NCI-H2196 (cell line): ENCODE results near the gene DUSP6.
"Not testable (repeated sequence)": the region's sequence is repeated elsewhere in the genome, so short reads cannot be mapped to it uniquely, and the experiment has no call there.

Source experiments
- DNase-seq: peaks from one replicate; lab custom pipeline; 2025; ENCODE audit not compliant: unreplicated experiment; lab: John Stamatoyannopoulos, UW

The DUSP6 gene

DNA sequence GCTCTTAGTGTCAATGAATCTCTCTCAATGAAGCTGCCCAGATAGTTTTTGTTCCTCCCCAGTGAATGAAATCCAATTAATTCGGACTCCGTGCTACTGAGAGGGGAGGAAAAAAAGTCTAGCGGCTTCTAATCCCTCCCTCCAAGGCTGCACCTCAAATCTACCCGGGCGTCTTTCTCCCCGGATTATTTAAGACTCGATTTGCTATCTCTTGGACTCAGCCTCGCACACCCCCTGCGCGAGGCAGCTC is 134 bp downstream of the DUSP6 start:
- no peak for DNase-seq

DNA sequence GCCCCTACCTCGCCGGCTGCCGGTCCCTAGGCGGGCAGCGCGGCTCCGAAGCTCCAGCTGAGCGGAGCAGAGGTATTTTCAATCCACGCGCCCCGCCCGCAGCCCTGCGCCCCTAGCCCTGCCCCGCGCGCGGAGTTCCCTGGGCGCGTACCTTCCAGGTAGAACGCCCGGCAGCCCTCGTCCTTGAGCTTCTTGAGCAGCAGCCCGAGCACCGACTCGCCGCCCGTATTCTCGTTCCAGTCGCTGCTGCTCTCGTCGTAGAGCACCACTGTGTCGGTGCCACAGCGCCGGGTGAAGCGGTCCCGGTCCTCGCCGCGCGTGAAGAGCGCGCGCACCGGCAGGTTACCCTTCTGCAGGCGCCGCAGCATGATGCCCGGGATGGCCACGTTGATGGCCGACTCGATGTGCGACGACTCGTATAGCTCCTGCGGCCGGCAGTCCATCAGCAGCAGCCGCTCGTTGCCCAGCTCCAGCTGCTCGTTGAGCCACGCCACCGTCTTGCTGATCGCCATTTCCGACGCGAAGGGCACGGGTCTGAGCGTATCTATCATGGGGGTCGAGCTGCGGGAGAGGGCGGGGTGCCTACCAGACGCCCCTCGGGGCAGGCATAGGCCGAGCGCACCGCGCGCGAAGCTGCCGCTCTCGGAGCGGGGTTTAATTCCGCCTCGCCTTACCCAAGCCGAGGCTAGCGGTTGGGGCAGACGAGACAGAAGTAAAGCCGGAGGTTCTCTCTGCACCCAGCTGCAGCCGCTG is 636 bp downstream of the DUSP6 start:
- no peak for DNase-seq

DNA sequence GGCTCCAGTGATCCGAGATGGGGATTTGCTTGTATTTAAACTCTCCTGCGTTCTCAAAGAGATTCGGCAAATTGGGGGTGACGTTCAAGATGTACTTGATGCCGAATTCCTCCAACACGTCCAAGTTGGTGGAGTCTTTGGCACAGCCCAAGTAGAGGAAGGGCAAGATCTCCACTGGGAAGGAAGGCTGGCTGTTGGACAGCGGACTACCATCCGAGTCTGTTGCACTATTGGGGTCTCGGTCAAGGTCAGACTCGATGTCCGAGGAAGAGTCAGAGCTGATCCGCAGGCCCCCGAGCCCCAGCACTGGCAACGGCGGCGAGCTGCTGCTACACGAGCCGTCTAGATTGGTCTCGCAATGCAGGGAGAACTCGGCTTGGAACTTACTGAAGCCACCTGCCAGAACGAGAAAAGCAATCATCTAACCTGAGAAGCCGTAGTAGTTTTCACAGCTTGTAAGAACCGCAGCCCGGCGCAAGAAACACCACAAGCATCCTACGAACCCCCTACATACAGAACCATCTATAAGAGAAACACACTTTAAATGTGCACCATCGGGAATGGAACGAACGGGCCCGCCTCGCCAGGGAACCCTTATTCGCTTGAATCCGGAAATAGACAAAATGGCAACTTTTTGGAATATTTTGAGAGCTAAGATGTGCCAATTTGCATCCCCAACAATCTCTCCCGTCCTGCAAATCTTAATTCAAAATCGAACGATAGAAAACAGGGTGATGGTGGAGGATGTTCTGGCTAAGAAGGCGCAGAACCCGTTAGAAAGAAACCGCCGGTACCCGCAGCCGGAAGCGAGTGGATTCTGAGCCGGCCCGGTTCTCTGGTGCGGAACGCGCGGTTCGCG is 1.4 kb downstream of the DUSP6 start:
- DNase-seq, result peak; percentile 32

DNA sequence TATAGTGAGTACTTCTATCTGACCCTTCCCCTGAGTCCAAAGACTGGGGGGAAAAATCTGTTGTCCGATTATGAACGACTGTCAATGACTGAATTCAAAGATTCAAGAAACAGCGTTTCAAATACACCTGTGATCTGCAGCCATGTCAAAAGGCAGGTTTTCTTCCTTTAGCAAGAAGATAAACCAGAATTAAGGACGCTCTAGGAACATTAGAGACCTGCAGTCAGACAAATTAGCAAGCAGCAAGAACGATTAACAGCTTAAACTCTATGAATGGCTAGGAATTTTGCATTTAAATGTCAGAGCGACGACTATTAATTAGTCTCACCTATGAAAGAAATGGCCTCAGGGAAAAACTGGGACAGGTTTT is 2.1 kb downstream of the DUSP6 start:
- DNase-seq, result no peak

DNA sequence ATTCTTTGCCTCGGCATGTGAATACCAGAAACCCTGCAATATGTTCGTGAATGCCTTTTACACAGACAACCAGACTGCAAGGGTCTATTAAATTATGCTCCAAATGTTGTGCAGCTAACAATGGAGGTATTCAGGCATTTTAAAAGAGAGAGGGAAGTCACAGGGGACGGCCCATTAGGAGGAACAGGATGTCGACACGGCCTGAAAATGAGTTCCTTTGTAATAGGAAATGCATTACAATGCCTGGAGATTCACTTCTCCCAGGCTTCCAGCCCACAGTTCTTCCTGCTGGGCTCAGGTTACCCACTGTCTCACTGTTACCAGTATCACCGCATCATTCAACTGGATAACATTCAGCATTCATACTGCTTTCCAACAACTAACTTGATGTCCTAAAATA is 2.5 kb downstream of the DUSP6 start:
- DNase-seq, result peak; percentile 41

DNA sequence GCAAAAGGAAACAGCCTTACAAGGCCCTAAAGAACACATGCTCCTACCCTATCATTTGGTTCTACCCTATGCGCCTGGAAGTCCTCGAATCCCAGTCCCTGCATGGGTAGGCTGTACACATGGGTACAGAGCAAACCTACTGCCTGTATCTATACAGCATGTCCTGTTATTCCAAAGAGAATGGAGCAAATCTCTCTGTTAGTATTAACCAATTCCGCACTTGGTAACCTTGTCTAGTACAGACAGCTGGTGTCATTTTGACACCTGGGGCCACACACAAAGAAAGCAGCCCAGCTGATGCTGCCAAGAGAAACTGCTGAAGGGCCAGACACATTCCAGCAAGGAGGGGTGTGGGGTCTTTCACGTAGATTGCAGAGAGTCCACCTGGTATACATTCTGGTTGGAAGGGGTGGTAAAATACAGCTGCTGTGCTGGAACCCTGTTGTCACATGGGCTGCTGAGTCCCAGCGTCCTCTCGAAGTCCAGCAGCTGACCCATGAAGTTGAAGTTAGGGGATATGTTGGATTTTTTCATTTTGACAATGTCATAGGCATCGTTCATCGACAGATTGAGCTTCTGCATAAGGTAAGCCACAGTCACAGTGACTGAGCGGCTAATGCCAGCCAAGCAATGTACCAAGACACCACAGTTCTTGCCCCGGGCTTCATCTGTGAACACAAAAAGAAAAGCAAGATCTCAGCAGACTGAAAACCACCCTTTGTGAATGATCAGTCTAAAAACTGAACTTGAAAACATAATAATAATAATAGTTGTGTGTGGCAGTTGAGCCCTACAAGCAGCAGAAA is 3.2 kb downstream of the DUSP6 start:
- no peak for DNase-seq

DNA sequence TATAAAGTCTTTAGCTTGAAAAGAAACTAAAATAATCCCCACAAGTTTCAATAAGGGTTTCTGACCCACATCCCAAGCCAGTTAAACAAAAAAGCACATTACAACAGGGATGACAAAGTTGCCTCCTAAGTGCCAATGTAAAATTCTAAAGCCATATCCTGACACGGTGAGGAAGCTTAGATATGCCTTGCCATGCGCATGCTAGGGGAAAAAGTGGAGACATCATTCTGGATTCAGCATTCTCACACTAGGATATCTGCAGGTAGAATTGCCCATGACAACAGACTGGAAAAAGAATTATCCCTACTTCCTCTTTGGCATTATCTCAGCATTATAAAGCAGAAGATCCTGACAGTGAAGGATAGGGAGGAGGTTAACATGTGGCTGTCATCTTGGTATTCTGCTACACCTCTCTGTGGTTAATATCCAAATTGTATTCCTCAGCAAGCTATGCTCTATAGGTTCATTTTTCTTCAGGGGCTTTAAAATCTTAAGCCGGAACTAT is 4.9 kb downstream of the DUSP6 start:
- no peak for DNase-seq

DNA sequence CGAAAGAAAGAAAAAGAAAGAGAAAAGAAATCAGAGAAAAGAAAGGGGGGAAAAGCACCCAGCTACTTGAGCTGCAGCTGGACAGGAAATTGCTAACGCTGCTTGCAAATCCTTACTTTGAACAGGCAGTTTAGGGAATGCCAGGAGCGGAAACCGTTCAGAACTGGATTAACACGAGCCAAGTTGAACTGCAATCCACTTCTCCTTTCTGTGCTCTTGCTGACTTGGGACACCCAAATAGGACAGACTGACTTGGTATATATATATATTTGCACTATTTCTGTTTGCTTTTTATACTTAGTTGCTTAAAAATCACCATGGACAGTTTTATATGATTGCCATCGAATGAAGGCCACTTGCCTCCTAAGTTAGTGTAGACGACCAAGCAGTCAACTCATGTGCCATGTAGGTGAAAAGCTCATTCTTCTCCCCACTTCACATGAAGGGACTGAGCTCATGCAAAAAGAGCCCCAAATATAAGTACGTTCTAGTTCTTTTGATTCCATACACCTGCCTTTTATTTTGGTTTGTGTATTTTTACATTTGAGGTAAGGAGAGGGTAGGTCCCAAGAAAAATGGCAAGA is 5.5 kb downstream of the DUSP6 start:
- DNase-seq, result peak; percentile 50

DNA sequence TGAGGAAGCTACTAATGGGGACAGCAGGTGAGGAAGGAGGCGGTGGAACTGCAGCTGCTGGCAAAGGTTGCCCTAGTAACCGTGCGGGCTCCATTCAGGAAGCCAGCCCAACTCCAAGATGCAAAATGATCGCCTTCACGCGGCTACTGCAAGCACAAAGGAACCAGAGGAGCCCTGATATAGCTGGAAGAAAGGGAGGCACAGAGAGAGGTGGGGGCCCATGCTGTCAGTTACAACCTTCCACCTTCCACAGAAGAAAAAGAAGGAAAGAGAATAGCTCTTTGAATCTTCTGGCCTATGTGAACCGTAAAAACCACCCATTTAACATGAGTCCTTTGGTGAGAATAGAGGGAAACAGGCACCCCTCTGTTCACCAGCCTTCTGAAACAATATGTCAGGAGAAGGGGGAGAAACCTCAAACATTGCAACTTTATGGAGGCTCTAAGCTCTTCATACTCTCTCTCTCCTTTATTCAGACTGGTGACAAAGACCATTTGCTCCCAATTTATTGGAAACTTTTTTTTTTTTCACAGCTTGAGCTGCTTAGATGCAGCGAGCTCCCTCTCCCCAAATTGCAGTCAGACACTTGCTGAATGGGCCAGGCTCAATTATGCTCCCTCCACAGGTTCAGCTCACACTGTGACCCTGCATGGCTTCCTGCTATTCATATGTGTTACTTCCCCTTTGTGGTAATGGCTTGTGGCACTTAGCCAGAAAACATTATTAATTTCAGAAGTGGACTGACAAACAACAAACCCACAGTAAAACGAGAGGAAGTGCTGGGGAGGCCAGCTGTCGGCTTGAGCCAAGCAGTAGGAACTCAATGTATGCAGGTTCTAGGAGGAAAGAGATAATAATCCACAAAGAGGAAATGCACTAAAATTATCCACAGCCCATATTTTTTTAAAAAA is 6.2 kb downstream of the DUSP6 start:
- DNase-seq, result peak; percentile 91

DNA sequence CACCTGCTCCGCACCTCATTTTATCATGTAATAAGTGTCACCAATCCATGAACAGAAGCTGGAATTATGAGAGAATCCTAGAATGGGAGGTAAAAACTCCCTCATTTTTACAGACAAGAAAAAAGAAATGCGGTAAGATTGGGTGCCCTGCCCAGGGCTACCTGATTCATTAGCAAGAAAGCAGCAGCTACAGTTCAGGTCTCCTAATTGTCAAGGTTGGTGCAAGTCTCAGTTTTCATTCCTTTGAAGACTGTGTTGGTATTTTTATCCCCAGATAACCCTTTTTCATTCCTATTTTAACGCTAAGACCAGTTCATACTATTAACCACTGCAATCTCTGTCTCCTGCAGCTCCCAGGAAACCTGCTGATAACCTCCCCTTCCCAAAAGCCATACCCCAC is 6.9 kb downstream of the DUSP6 start:
- DNase-seq, result no peak

DNA sequence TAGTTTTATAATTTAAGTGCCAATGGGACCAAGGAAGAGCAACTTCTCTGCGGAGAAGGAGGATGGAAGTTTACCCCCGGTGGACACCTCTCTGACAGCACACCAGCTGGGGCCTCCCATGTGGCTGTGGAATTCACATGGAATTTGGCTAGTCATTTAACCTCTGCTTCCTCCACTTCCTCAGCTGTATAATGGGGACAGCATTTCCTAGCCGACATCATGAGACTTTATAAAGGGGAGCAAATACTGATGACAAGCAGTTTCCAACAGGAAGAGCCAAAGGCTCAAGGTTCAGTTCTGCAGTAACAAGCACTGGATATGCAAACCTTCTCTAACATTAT is 7.5 kb downstream of the DUSP6 start:
- DNase-seq, result no peak

DNA sequence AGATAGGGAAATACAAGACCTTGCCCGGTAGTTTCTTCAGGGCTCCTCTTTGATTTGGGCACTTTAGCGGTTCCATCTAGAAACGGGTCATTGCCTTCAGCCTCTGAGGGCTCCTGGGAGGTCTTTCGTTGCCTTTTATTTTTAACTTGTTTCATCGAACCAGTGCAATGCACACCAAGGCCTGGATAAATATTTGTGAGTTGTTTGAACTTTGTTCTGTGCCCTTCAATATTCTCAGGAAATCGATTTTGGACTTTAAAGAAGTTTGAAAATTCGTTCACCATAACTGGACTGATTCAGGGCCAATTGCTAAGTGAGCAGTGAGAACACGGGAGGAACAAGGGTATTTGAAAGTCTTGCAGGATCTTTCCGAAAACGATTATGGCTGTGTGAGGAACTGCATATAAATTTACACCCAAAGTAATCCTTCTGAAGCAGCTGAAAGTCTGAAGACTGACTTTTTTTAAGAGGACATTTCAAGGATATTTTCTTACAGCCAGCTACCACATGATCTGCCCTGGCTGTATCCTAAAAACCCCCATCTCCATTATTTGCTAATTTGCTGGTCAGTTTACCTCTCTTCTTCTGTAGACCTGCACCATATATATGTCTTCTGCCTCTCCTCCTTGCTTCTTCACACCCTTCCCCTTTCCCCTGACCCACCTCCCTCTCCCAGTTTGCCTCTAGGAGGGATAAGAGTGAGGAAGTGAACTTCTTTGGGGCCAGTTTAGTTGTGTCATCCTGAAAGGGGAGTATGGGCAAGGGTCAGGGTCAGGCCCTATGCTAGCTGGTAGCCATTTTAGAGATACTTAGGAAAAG is 8.0 kb downstream of the DUSP6 start:
- DNase-seq, result no peak

DNA sequence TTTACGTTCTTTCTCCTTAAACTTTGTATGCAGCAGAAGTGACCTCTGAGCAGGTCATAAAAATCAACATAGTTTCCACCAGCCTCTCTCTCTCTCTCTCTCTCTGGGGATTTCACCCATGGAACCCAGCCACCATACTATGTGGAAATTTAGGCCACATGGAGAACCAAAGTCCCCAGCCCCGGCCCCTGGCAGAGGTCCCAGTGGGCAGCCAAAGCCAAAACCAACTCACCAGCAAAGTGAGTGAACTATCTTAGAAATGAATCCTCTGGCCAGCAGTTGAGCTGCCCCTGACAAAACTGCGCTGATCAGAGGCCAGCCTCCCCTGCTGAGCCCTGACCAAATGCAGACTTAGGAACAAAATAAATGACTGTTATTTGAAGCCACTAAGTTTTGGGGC is 9.2 kb downstream of the DUSP6 start:
- no peak for DNase-seq

DNA sequence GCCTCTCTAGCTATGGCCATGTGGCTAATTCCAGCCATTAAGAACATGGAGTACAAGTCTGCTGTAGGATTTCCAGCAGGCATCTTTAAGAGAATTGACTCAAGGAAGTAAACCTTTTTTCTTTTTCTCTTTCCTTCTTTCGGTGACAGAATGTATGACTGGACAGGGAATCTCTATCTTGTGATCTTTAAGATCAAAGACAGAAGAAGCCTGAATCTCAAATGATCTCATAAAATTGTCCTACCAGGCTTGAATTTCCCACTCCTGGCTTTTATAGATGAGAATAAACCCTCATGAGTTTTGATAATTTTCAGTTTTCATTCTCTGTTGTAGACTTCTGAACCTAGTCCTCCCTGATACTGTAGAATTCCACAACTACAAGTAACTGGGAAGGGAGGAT is 11.4 kb downstream of the DUSP6 start:
- DNase-seq, result no peak

DNA sequence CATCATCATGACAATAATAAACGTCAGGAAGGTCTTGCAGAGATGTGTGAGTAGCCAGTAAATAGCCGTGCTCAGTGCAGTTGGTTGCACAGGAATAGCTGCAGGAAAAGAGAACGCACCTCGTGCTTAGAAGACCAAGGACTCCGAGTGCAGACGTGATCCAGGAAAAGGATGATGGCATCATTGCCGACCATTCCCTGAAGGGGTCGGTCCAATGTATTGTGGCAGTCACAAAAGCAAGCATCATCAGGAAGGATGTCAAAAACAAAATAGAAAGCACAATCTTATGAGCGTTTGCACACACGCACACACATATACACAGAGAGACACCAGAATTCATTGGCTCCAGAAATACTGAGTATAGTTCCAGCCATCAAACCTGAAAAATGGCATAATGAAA is 12.8 kb downstream of the DUSP6 start:
- no peak for DNase-seq

DNA sequence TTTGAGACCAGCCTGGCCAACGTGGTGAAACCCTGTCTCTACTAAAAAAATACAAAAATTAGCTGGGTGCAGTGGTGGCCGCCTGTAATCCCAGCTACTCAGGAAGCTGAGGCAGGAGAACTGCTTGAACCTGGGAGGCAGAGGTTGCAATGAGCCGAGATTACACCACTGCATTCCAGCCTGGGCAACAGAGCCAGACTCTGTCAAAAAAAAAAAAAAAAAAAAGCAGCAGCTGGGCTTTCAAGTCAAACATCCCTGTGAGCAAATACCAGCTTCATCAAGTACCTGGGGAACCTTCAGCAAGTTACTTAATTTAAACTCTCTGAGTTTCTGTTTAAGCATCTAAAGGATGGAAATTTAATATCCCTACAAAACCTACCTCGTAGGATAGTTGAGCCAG is 15.2 kb downstream of the DUSP6 start:
- DNase-seq, result not testable (repeated sequence)

DNA sequence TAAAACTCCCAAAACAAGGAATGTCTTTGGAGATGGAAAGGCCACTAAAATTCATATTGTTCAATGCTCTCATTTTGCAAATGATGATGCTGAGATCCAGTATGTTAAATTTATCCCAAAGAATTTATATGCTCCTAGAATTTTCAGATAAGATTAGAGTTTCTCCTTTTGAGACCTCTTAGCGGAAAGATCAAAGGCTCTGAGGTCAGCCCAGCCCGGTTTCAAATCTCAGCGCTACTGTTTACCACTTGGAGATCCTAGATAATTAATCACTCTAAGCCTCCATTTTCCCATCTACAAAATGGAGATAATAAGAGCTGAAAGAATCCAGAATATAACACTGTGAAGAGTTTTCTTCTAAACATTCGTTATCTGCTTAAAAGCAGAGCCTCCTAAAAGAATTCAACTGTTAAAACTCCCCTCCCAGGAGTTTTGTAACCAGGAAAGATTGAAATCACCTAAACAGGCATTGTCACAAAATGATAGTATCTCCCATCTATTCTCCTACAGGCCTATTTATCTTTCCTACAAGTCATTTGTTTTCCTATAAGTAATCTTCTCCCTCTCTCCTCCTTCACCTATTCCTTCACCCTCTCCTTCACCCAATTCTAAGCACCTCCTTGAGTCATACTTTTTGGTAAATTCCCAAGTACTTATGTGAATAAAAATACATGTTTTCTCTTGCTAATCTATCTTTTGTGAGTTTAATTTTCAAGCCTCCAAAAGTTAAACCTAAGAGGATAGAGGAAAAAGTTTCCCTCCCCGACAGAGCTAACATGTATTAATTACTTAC is 16.7 kb downstream of the DUSP6 start:
- no peak for DNase-seq

DNA sequence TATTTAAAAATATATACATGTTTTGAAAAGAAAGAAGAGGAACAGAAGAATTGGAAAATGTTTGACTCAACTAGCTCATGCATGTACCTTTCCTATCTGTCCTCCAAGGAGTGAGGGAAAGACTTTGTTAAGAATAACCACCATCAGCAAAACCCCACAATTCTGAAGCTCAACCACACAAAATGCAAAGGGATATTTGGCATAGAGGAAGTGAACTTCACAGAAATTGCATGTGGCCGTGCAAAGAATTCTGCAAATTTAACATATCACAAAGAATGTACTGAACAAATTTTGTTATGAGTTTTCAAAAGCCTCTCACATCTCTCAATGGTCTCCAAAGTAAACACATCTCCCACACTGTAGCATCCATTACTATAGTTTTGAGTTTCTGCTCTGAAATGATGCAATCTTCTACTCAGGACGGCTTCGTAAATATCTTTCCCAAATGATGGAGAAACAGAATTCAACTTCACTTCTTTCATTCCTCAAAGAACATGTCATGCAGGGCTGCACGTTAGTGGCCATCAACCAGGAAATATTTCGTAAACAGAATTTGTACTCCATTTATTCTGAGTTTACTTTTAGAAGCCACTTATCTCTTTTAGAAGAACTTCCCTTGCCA is 17.6 kb downstream of the DUSP6 start:
- no peak for DNase-seq
